Umbilical cord (tissue), 2 donors: Measurements from ENCODE around the gene SLC2A2. TPM values are rescaled to one million over a fixed set of nuclear protein-coding genes. Genes with fewer than 3 reads are reported as not detected.

ENCODE experiments used
- DNase-seq: peaks from one replicate; pipeline ENCODE4 v3.0.0-alpha.2; 2015; ENCODE audit warnings: low spot score
- total RNA-seq: library from RNA; depleted of rRNA; stranded (reverse); fragments of >200 nt; gene quantifications from one replicate; pipeline ENCODE4 v1.2.3, GENCODE V29; 2014; ENCODE audit warnings: low replicate concordance; ENCODE audit not compliant: insufficient read depth

Gene SLC2A2
- total RNA-seq: 0.72 TPM

GRCh38 chr3:171026597-171027293 is at the start of gene SLC2A2:
Gene SLC2A2, minus strand, starts transcription at chr3:171026720. Its CDS starts 50 bp downstream, at chr3:171026670.
- DNase-seq: no peak

DNA sequence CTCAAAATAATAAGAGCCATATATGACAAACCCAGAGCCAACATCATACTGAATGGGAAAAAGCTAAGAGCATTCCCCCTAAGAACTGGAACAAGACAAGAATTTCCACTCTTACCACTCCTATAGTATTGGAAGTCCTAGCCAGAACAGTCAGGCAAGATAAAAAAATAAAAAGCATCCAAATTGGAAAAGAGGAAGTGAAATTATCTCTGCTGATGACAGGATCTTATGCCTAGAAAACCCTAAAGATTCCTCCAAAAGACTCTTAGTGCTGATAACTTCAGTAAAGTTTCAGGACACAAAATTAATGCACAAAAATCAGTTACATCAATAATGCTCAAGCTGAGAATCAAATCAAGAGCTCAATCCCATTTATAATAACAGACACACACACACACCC is 45.9 kb upstream of the SLC2A2 start:
- DNase-seq: no peak

DNA sequence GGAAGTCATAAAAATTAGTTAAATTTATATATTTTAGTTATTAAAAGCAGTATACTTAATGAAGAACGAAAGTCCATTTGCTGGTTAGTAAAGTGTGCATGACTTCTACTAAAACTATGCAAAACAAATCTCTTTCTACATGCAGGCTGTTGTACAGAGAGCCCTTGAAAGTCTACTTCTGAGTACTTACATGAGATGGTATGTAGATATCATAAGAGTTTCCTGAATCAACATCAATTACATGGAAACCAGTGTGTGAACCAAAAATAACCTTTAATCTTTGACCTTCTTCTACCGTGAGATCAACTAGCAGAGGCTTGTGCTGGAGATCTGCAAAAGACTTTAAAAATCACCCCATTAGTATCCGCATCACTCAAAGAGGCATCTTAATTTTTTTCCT is 42.1 kb upstream of the SLC2A2 start:
- no peak for DNase-seq

DNA sequence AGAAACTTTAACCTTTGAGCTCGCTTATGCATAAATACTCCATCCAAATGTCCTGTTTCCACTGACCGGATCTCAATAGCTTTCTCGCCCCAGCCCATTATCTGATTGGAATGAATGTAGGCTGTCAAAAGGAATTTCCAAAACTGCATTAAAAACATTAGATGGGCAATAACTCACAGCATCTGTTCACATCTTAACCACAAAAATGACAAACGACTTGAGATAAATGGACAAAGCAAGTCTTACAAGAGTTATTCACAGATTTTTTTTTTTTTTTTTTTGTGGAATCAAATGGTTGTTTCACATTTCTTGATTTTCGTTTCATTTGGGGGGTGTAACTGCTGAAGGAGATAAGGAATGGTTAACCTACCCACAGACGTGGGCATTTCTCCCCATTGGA is 39.7 kb upstream of the SLC2A2 start:
- no peak for DNase-seq

DNA sequence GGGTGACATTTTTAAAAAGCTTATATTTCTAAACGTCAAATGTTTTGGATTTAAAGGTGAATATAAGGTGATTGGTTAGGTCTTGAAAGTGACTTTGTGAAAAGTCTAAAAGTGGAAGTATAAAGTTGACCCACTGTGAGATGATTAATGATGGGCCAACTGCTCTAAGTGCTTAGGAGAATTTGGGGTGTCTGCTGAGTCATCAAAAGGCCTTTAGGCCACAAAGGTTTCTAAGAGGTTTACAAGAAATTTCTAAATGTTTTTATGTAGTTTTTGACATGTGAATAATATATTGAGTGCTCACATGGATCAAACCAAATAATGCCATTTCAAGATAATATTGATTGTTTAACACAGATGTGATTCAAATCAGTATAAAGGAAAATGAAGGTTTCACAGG is 39.2 kb upstream of the SLC2A2 start:
- DNase-seq: no peak

DNA sequence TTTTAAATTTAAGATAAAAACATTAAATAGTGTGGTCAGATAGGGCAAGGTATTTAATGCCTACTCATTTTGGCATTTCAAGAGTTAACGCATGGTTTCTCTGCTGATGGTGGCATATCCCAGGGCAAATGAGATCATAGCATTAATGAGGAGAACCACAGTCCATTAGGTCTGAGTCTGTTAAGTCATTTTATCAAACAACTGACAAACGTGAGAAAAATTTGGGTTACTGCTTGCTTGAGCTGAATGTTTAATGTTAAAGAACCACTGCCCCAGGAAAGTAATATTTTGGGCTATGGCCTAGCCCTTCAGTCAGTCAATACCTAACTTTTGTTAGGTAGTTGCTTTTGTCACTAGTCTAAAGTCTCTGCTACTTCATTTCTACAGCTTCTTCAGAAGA is 37.9 kb upstream of the SLC2A2 start:
- no peak for DNase-seq

DNA sequence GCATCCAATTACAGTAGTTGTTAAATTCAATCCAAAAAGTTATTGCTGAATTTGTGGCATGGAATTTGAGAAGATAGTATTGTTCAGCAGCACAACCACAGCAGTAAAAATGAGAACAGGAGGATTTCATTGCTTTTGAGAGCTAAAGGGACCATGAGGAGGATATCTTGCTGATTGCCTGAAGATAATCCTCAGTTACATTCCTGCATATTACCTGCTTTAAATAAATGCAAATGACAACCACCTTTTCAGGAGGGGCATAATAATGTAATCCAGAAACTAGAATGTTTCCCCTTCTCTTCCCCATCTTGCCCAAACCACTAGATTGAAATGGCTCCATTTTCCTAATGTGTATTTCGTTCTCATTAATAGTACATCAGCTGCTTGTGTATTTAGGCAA is 35.2 kb upstream of the SLC2A2 start:
- DNase-seq: no peak

GRCh38 chr3:171059978-171060377 is 33.5 kb upstream of the SLC2A2 start:
- DNase-seq: peak; percentile 13

GRCh38 chr3:171058873-171059603 is 32.5 kb upstream of the SLC2A2 start:
- no peak for DNase-seq

DNA sequence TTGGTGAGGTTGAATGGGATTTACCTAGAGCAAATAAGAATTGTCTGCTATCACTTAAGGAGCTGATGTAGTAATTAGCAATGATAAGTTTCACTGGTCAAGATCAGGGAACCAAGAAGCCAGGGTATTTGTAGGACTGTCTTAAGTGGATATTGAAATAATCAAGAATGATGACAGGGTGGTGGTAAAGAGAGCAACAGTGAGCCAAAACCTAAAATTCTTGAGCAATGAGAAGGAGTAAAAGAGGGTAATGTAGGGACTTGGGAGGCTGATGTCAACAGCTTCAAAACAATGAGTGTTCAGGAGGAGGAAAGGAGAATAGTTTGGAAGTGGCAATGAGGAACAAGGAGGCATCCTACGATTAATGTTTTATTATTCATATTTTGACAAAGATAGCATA is 31.5 kb upstream of the SLC2A2 start:
- no peak for DNase-seq

DNA sequence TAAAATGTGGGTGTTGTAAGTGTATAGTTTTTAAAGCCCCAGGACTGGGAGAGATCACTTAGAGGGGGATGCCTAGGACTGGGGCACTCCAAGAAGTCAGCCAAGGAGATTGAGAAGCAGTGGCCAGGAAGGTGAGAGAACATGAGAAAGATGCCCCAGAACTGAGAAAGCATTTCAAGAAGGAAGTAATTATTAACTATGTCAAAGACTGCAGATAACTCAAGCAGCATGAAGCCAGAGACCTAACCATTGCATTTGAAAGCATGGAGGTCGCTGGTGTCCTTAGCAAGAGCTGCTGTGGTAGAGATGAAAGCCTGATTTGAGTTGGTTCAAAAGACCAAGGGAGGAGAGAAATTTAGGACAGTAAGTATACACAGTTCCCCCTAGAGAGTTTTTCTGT is 30.6 kb upstream of the SLC2A2 start:
- DNase-seq: no peak

DNA sequence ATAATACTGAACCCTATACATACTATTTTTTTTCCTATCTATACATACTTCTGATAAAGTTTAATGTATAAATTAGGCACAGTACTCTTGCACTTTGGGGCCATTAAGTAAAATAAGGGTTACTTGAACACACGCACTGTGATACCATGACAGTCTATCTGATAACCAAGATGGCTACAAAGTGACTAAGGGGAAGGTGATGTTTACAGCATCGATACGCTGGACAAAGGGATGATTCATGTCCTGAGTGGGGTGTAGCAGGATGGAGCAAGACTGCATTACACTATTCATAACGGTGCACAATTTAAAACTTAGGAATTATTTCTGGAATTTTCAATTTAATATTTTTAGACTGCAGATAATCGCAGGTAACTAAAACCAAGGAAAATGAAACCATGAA is 30.0 kb upstream of the SLC2A2 start:
- no peak for DNase-seq

- no peak for DNase-seq
Observed at GRCh38 chr3:171055336-171056178, 29.0 kb upstream of the SLC2A2 start.

- no peak for DNase-seq
Observed at GRCh38 chr3:171054921-171055320, 28.4 kb upstream of the SLC2A2 start.

DNA sequence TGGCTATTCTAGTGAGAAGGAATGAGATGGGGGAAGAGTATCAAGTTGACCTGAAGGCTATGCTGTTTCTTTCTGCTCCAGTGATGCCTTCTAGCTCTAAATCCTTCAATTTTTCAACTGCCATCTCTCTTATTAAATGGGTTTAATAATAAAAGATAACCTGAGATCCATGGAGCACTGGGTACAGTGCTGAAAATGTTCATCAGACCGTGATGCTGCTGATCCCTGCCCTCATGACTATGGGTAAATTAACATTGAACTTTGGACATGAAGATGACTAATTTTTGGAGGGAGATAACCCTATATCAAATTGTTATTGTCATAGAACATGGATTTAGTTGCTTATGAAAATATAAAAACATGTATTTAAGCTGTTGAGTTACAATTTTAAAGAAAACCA is 27.7 kb upstream of the SLC2A2 start:
- no peak for DNase-seq

DNA sequence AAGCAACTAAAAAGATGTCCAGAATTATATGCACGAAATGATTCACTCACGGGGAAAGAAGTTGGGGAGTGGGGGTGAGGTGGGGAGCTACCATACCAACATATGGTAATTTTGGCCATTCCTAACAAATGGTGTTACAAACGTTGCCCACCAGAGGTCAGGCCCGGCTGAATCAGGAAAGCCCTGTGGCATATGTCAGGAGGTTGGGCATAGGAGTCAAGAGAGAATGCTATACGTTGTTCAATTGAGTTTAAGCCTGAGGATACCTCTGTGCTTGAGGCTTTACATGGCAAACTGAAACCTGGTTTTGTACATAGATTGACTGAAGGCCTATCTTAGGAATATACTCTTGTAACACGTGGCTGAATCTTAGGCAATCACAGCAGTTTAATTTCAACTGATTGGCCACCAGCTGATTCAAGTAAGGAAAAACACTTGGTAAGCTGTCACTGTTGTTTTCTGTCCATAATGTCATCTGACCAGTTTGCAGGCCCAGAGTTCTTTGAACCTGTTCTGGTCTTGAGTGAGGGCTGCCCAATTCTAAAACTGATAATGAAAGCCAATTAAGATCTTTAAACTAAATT is 23.4 kb upstream of the SLC2A2 start:
- peak; percentile 59 for DNase-seq

DNA sequence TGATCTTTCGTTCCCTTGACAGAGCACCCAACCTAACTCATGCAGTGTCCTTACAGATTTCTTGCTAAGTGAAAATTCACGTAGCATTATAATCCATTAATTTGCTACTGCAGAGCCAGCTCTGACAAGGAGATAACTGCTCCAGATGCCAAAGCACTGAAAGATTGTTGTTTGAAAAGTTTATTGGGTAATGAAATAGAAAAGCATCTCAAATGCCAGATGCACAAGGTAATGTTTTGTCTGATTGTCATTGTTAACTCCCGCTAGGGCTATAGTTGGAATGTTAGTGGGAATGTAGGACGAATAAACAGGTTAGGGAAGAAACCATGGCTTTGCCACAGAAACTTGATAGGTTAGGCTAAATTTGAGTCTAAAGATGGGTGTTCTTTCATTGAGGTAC is 20.2 kb upstream of the SLC2A2 start:
- no peak for DNase-seq

- peak; percentile 26 for DNase-seq
Observed at GRCh38 chr3:171044835-171045793, 18.6 kb upstream of the SLC2A2 start.

DNA sequence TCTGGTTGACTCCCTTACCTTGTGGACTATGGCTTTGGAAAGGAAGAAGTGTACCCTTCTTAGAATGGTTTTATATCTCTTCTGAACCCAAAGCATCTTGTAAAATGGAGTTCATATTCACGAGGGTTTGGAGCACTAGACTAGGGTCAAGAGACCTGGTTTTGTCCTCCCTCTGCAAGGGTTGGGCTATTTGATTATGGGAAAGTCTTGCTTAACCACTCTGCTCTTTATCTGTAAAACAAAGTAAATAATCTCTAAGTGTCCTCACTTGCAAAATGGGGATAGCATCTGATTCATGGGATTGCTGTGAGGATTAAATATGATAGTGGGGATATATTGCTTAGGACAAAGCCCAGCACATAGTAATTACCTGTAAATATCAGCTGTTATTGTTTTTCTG is 17.9 kb upstream of the SLC2A2 start:
- DNase-seq: no peak

DNA sequence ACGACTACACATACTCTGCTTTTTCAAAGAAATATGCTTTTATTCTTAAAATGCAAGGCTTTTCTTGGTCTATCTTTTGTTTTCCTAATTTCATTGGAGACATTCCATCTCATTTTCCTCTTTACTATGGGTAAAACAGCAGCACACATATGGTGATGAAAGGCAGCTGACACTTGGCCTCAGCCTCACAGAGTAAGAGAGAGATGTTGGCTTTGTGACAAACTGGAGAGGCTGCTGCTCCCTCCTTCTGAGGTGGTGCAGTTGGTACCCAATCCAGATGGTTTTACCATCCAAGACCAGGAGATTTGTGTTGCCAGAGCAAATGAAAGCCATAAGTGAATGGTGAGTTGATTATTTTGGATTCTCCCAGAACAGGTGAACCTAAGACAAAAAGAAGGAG is 13.2 kb upstream of the SLC2A2 start:
- no peak for DNase-seq

GRCh38 chr3:171038342-171038741 is 11.8 kb upstream of the SLC2A2 start:
- peak; percentile 13 for DNase-seq
